HG03521 (cell line): ENCODE results near the gene LRRC75B.
"Not testable (repeated sequence)": the region's sequence is repeated elsewhere in the genome, so short reads cannot be mapped to it uniquely, and the experiment has no call there.

Experiments used
- ATAC-seq: cut with Tn5 transposase; IDR thresholded peaks from one replicate; pipeline ENCODE4 v1.9.1; 2021; ENCODE audit warnings: mild to moderate bottlenecking, moderate library complexity; ENCODE audit not compliant: unreplicated experiment

Gene LRRC75B

GRCh38 chr22:24602847-24603769, 10.2 kb upstream of the LRRC75B start, which contains the start of gene GGT1:
Gene GGT1 (plus strand): TSS chr22:24603193. CDS start chr22:24611082, 7,889 bp downstream.
- not testable (repeated sequence) for ATAC-seq

- ATAC-seq: not testable (repeated sequence)
Measured at GRCh38 chr22:24602105-24602749, 9.4 kb upstream of the LRRC75B start.

DNA sequence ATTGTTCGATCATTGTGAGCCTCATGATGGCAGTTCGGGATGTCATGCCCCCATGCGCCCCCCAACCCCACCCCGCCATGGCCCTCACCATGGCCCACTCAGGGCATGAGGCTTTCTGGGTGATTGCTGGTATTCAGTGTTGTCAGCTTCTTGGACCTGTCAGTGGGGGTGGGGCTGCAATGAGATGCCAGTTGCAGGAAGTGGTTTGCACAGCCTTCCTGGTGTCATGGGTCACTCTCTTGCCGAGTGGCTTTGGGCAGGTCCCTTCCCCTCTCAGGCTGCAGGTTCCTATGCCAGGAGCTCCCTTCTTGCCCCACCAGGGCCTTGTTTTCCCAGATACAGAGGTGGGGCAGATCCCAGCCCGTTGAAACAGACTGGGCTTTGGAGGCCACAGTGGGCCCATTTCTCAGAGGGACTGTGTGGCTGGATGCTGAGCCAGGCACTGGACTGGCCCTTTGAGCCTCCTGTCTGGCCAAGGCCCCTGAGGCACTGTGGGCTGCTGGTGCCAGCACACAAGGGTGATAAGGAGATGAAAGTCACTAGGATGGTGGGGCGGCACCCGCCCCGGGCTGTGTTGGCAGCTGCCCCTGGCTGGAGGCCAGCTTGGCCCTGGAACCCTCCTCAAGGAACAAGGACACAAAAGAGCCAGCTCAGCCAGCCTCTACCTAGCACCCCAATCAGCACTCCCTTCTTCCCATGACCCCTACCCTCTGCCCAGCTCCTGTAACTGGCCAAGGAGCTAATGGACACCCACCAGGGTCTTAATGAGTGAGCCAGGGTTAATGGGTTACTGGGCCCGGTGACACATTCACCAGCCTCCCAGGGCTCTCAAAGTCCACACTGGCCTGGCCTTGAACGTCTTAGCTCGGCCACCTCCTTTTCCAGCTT, 8.6 kb upstream of the LRRC75B start:
- ATAC-seq: no peak

- ATAC-seq: not testable (repeated sequence)
Measured at GRCh38 chr22:24599958-24600715, 7.3 kb upstream of the LRRC75B start.

DNA sequence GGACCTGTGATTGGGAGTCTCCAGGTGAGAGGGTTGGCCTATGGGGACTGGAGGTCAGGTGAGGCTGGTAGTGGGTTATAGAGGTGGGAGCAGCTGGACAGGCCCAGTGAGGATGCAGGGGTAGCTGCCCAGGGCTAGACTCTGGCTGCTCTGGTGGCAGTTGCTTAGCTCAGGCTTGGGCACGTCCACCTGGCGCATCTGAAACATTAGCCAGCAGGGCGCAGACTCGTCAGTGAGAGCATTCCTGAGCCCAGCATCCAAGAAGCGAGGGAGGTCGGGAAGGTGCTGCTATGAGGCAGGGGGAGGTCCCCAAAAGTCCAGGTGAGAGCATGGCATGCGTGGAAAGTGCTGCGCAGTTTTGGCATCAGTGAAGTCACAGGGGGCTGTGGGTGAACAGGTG, 6.6 kb upstream of the LRRC75B start:
- no peak for ATAC-seq

- ATAC-seq: not testable (repeated sequence)
Measured at GRCh38 chr22:24597076-24597475, 4.2 kb upstream of the LRRC75B start.

DNA sequence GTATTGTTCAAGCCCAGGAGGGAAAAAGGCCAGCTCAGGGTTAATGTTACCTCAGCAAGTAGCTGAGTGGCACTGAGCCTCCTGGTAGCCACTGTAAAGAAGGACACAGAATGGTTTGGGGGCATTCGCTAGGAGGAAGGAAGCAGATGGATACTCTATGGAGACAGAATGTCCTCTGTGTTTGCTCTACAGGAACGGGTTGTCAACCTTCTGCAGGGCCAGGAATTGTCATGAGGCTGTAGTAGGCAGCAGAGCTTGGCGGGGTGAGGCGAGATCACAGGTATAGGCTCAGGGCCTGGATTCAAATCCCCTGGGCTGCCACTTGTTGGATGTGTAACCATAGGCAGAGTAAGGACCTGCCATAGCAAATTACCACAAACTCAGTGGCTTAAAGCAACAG, 3.0 kb upstream of the LRRC75B start:
- ATAC-seq: no peak

GRCh38 chr22:24595228-24595627, 2.4 kb upstream of the LRRC75B start:
- no peak for ATAC-seq

DNA sequence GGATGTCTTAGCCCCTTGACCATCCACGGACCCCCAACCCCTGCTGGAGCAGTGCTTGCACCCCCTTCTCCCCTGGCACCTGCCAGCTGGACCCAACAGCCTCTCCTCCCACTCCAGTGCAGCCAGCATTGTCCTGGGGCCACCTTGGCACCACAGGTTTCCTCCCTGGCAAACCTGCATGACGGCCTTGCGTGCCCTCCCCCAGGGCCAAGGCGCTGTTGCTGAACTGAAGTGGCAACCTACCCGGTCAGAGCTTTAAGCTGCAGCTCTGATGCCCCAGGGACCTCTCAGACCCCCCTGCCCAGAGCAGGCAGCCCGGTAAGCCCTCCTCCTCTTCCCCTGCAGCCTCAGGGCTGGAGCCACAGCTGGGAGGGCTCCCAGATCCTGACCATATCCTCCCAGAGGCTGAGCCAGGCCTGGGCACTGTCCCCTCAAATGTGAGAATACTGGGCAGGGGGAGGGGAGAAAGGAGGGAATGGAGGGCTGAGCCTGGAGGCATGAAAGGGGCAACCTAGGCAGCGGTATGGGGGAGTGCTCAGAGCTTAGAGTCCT, 1.8 kb upstream of the LRRC75B start:
- no peak for ATAC-seq

GRCh38 chr22:24593836-24594568, 1.1 kb upstream of the LRRC75B start:
- ATAC-seq: no peak

- ATAC-seq: not testable (repeated sequence)
Measured at GRCh38 chr22:24593559-24593835, 624 bp upstream of the LRRC75B start.

- no peak for ATAC-seq
Measured at GRCh38 chr22:24592058-24592850, 619 bp downstream of the LRRC75B start.

- ATAC-seq: no peak
Measured at GRCh38 chr22:24591286-24591830, 1.5 kb downstream of the LRRC75B start.

DNA sequence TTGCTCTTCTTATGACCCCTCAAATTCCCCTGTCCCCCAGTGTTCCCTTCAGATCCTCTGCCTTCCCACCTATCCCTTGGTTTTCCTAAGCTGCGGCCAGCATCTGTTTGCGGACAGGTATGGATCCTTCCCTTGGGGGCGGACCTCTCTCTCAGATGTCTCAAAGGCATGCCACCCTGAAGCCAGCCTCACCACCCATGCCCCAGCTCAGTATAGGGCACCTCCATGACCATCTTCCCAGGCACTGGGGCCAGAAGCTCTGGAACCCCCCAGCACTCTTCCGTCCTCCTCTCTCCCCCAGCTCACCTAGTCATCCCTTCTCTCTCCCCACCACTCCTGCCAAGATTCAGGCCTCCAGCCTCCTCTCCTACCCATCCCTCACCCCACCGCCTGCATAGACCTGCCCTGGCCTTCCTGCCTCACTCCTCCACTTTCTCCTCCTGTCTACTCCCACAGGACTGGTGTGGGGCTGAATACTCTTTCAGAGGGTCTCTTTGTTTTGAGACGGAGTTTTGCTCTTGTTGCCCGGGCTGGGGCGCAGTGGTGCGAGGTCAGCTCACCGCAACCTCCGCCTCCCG, 2.2 kb downstream of the LRRC75B start:
- no peak for ATAC-seq

DNA sequence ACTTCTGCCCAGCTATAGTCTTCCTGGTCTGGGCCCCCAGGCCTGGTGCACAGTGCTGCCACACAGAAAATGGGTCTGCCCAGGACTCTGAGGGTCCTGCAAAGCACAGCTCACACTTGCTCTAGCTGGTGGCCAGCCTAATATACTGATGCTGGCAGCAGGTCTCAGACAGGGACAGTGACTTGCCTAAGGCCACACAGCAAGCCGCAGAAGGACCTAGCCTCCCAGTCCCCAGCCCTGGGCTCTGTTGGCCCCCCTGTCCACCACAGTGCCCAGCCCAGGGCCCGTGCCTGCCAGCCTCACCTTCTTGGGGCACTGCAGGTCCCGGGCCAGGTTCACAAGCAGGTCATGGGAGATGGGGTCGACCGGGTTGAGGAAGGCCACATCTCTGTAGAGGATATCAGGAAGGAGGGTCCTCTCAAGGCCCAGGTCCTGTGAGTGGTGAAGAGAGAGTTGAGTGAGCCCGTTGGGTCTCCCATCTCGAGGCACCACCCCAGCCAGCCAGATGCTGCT, 3.3 kb downstream of the LRRC75B start:
- ATAC-seq: no peak

- no peak for ATAC-seq
Measured at GRCh38 chr22:24588757-24589481, 4.0 kb downstream of the LRRC75B start.

DNA sequence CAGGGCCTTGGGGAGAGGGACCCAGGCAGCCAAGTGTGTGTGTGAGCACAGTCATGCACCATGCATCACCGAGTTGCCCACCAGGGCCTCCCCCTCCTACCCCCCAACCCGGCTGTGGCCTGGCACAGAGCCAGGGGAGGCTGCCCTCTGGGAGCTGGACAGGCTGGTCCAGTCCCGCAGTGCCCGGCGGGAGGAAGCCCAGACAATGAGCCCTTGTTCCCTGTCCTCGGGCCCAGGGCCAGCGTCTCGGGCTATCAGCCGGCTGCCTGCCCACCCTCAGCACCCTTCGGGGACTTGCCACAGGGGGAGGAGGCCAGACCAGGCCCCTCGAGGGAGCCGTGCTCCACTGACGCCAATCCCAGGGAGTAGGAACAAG, 4.5 kb downstream of the LRRC75B start:
- no peak for ATAC-seq
